Measurements from ENCODE around the gene VRK1.

The VRK1 gene

DNA sequence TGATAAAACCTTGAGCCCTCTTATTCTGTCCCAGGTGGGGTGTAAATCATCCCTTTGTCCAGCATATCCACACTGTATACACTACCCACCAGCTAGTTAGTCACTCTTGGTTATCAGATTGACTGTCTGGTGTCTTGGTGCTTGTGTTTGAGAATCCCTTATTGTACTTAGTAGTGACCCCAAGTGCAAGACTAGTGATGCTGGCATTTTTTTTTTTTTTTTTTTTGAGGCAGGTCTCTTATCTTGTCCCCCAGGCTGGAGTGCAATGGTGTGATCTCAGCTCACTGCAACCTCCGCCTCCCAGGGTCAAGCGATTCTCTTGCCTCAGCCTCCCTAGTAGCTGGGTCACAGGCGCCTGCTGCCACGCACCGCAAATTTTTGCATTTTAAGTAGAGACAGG is 5.8 kb downstream of the VRK1 start:
- Histone ChIP-seq H3K27ac (ENCODE audit: insufficient read depth, low read depth, low read length, poor library complexity, severe bottlenecking) (no peak overlapping the region), H3K36me3 (ENCODE audit: control insufficient read depth, insufficient read depth, low read length) (no peaks in the 10 kb centered on the region), H3K4me1 (ENCODE audit: control insufficient read depth, insufficient read depth, low read length) (peaks cover 13% of the 10 kb centered on the region), H3K4me3 (ENCODE audit: insufficient read depth, low read depth, low read length) (no peak overlapping the region), H3K27me3 (ENCODE audit: control insufficient read depth, insufficient read depth, low read length, poor library complexity, severe bottlenecking) (no peaks in the 10 kb centered on the region), H3K9me3 (ENCODE audit: control insufficient read depth, low read length) (no peaks in the 10 kb centered on the region)
- WGBS, 2 experiments: 89 to 93% methylated on average over 5 of the region's 5 CpGs

DNA sequence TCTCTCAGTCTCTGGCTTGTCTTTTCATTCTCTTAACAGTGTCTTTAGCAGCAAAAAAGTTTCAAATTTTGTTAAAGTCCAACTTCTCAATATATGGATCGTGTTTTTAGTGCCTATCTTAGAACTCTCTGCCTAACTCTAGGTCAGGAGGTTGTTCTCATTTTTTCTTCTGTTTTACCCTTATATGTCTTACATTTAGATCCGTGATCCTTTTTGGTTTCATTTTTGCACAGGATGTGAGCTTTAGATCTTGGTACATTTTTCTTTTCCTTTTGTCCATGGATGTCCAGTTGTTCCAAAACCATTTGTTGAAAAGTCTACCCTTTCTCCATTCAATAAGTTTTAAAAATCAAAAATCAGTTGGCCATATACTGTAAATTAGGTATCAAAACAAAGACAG is 6.8 kb downstream of the VRK1 start:
- H3K4me3 ChIP-seq (ENCODE audit: insufficient read depth, low read depth, low read length): no peak overlapping the region
- H3K27ac ChIP-seq (ENCODE audit: insufficient read depth, low read depth, low read length, poor library complexity, severe bottlenecking): no peak overlapping the region
- 99 to 100% methylated on average over 2 of the region's 2 CpGs for WGBS, 2 experiments
- H3K36me3 ChIP-seq (ENCODE audit: control insufficient read depth, insufficient read depth, low read length): no peaks in the 10 kb centered on the region
- no peaks in the 10 kb centered on the region for H3K27me3 ChIP-seq (ENCODE audit: control insufficient read depth, insufficient read depth, low read length, poor library complexity, severe bottlenecking)
- peaks cover 6% of the 10 kb centered on the region for H3K4me1 ChIP-seq (ENCODE audit: control insufficient read depth, insufficient read depth, low read length)
- H3K9me3 ChIP-seq (ENCODE audit: control insufficient read depth, low read length): no peaks in the 10 kb centered on the region

DNA sequence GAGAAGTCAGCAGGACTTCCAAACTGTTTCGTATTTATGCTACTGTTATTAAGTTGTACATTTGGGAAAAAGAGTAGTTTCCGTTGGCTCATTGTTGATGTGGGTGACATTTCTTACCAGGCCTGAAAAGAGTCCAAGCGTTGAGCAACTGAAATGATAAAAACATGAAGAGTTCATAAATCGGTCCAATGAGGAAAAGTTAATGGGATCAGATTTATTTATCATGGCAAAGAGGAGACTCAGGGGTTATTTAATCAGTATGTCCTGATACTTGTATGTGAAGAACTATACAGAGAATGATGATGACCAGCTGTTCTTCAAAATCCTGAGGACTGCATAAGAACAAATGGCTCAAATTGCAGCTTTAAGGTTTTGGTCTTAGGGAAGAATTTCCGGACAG is 7.7 kb downstream of the VRK1 start:
- no peaks in the 10 kb centered on the region for H3K36me3 ChIP-seq (ENCODE audit: control insufficient read depth, insufficient read depth, low read length)
- H3K27ac ChIP-seq (ENCODE audit: insufficient read depth, low read depth, low read length, poor library complexity, severe bottlenecking): no peak overlapping the region
- no peaks in the 10 kb centered on the region for H3K9me3 ChIP-seq (ENCODE audit: control insufficient read depth, low read length)
- WGBS, 2 experiments: 93 to 94% methylated on average over 4 to 5 of the region's 5 CpGs
- no peaks in the 10 kb centered on the region for H3K27me3 ChIP-seq (ENCODE audit: control insufficient read depth, insufficient read depth, low read length, poor library complexity, severe bottlenecking)
- H3K4me3 ChIP-seq (ENCODE audit: insufficient read depth, low read depth, low read length): no peak overlapping the region
- peaks cover 5% of the 10 kb centered on the region for H3K4me1 ChIP-seq (ENCODE audit: control insufficient read depth, insufficient read depth, low read length)

DNA sequence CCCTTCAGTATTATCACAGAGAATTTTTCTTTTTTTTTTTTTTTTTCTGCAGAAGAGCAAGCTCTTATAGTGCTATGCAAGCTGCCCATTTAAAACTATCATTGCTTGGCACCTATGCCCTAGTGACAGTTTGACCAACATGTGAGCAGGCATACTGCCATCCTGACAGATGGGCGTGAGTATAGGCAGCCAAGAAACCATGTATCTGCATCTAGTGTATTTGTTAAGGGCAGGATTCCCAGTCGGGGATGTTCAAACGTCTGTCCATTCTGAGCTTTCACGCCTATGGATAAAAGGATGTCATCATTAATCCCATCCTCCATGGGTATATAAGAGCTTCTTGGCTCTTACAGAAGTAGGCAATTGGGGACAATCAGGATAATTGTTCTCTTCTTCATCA is 8.8 kb downstream of the VRK1 start:
- Histone ChIP-seq H3K27ac (ENCODE audit: insufficient read depth, low read depth, low read length, poor library complexity, severe bottlenecking) (no peak overlapping the region), H3K9me3 (ENCODE audit: control insufficient read depth, low read length) (no peaks in the 10 kb centered on the region), H3K4me1 (ENCODE audit: control insufficient read depth, insufficient read depth, low read length) (peaks cover 5% of the 10 kb centered on the region), H3K36me3 (ENCODE audit: control insufficient read depth, insufficient read depth, low read length) (no peaks in the 10 kb centered on the region), H3K27me3 (ENCODE audit: control insufficient read depth, insufficient read depth, low read length, poor library complexity, severe bottlenecking) (no peaks in the 10 kb centered on the region), H3K4me3 (ENCODE audit: insufficient read depth, low read depth, low read length) (no peak overlapping the region)
- 83 to 94% methylated on average over 4 of the region's 4 CpGs for WGBS, 2 experiments

GRCh38 chr14:96806836-96807235 is 9.7 kb downstream of the VRK1 start:
- no peaks in the 10 kb centered on the region for H3K27me3 ChIP-seq (ENCODE audit: control insufficient read depth, insufficient read depth, low read length, poor library complexity, severe bottlenecking)
- H3K4me3 ChIP-seq (ENCODE audit: insufficient read depth, low read depth, low read length): no peak overlapping the region
- no peak overlapping the region for H3K27ac ChIP-seq (ENCODE audit: insufficient read depth, low read depth, low read length, poor library complexity, severe bottlenecking)
- 86 to 92% methylated on average over 3 of the region's 3 CpGs for WGBS, 2 experiments
- no peaks in the 10 kb centered on the region for H3K9me3 ChIP-seq (ENCODE audit: control insufficient read depth, low read length)
- no peaks in the 10 kb centered on the region for H3K36me3 ChIP-seq (ENCODE audit: control insufficient read depth, insufficient read depth, low read length)
- peaks cover 5% of the 10 kb centered on the region for H3K4me1 ChIP-seq (ENCODE audit: control insufficient read depth, insufficient read depth, low read length)

DNA sequence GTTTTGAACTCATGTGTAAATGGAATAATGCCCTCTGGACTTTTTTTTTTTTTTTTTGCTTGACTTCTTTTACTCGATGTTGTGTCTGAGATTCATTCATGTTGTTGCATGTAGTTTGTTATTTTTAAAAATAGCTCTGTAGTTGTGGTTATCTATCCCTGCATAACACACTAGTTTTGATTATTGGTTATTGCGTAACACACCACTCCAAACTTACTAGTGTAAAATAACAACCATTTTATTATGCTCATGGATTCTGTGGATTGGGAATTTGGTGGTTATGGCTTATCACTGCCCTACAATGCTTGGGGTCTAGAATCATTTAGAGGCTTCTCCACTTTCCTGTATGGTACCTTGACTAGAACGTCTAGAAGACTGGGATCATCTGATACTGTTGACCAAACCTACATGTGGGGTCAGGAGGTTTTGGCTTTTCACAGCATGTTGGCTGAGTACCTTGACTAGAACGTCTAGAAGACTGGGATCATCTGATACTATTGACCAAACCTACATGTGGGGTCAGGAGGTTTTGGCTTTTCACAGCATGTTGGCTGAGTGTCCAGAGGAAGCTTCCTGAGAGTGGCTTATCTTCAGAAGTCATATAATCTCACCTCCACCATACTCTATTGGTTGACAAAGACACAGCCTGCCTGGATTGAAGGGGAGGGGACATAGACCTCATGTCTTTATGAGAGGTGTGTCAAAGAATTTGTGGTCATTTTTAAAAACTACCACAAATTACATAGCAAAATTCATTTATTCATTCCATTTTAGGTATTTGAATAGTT is 11.6 kb downstream of the VRK1 start:
- no peaks in the 10 kb centered on the region for H3K27me3 ChIP-seq (ENCODE audit: control insufficient read depth, insufficient read depth, low read length, poor library complexity, severe bottlenecking)
- no peaks in the 10 kb centered on the region for H3K36me3 ChIP-seq (ENCODE audit: control insufficient read depth, insufficient read depth, low read length)
- no peak overlapping the region for H3K27ac ChIP-seq (ENCODE audit: insufficient read depth, low read depth, low read length, poor library complexity, severe bottlenecking)
- WGBS, 2 experiments: 92 to 96% methylated on average over 2 of the region's 4 CpGs
- H3K4me1 ChIP-seq (ENCODE audit: control insufficient read depth, insufficient read depth, low read length): peaks cover 5% of the 10 kb centered on the region
- no peak overlapping the region for H3K4me3 ChIP-seq (ENCODE audit: insufficient read depth, low read depth, low read length)
- H3K9me3 ChIP-seq (ENCODE audit: control insufficient read depth, low read length): no peaks in the 10 kb centered on the region

GRCh38 chr14:96811265-96811664 is 14.1 kb downstream of the VRK1 start:
- Histone ChIP-seq H3K27ac (ENCODE audit: insufficient read depth, low read depth, low read length, poor library complexity, severe bottlenecking) (no peak overlapping the region), H3K4me3 (ENCODE audit: insufficient read depth, low read depth, low read length) (no peak overlapping the region), H3K9me3 (ENCODE audit: control insufficient read depth, low read length) (no peaks in the 10 kb centered on the region), H3K27me3 (ENCODE audit: control insufficient read depth, insufficient read depth, low read length, poor library complexity, severe bottlenecking) (no peaks in the 10 kb centered on the region), H3K36me3 (ENCODE audit: control insufficient read depth, insufficient read depth, low read length) (no peaks in the 10 kb centered on the region), H3K4me1 (ENCODE audit: control insufficient read depth, insufficient read depth, low read length) (no peaks in the 10 kb centered on the region)
- 46 to 100% methylated on average over 1 to 2 of the region's 2 CpGs for whole genome bisulfite sequencing, 2 experiments

GRCh38 chr14:96811985-96812667 is 14.9 kb downstream of the VRK1 start:
- no peak overlapping the region for H3K4me3 ChIP-seq (ENCODE audit: insufficient read depth, low read depth, low read length)
- no peaks in the 10 kb centered on the region for H3K4me1 ChIP-seq (ENCODE audit: control insufficient read depth, insufficient read depth, low read length)
- no peak overlapping the region for H3K27ac ChIP-seq (ENCODE audit: insufficient read depth, low read depth, low read length, poor library complexity, severe bottlenecking)
- no peaks in the 10 kb centered on the region for H3K27me3 ChIP-seq (ENCODE audit: control insufficient read depth, insufficient read depth, low read length, poor library complexity, severe bottlenecking)
- 100% methylated on average over 2 of the region's 3 CpGs for WGBS, 2 experiments
- no peaks in the 10 kb centered on the region for H3K9me3 ChIP-seq (ENCODE audit: control insufficient read depth, low read length)
- no peaks in the 10 kb centered on the region for H3K36me3 ChIP-seq (ENCODE audit: control insufficient read depth, insufficient read depth, low read length)

- no peaks in the 10 kb centered on the region for H3K36me3 ChIP-seq (ENCODE audit: control insufficient read depth, insufficient read depth, low read length)
- H3K4me1 ChIP-seq (ENCODE audit: control insufficient read depth, insufficient read depth, low read length): no peaks in the 10 kb centered on the region
- no peak overlapping the region for H3K27ac ChIP-seq (ENCODE audit: insufficient read depth, low read depth, low read length, poor library complexity, severe bottlenecking)
- 87 to 92% methylated on average over 2 to 3 of the region's 3 CpGs for WGBS, 2 experiments
- no peak overlapping the region for H3K4me3 ChIP-seq (ENCODE audit: insufficient read depth, low read depth, low read length)
- H3K9me3 ChIP-seq (ENCODE audit: control insufficient read depth, low read length): no peaks in the 10 kb centered on the region
- H3K27me3 ChIP-seq (ENCODE audit: control insufficient read depth, insufficient read depth, low read length, poor library complexity, severe bottlenecking): no peaks in the 10 kb centered on the region
Observed at GRCh38 chr14:96816281-96816680, 19.1 kb downstream of the VRK1 start.

DNA sequence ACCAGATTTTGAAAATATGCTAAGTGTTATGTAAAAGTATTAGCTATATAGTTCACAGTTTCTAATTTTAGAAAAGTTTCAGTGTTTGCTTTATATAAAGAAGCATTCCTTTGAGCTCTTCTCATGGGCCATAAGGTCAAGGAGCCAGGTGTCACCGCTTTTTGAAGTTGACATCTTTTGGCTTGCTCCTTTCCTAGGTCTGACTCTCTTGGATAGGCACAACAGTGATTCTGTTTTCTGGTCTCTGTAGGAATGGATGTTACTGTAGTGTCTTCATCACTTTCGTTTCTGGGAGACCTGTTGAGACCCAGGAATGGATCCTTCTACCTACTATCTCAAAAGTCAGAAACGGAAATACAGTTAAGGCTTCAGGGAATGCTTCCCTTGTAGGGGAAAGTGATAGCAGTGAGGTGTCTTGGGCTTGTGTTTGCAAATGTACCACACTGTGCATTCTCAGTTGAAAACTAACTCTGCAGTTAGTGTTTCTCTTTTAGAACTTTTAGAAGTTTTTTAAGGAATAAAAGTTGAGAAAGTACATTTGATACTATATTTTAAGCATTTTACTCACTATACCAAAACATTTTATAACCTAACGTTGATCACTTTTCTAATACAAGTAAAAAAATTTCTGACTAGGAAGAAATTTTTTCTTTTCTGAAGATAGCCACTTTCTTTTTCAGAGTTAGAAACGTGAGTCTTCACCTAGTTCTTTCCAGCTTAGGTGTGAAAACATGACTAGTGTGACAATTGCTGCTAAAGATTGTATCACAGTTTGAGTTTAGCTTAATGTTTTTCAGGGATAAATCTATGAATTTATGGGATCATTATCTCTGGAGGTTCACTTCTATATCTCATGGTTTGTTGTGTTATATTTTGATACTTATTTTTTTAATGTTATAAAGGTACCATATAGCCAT is 20.8 kb downstream of the VRK1 start:
- WGBS, 2 experiments: 89 to 100% methylated on average over 3 to 5 of the region's 5 CpGs
- Histone ChIP-seq H3K36me3 (ENCODE audit: control insufficient read depth, insufficient read depth, low read length) (no peaks in the 10 kb centered on the region), H3K4me1 (ENCODE audit: control insufficient read depth, insufficient read depth, low read length) (no peaks in the 10 kb centered on the region), H3K27me3 (ENCODE audit: control insufficient read depth, insufficient read depth, low read length, poor library complexity, severe bottlenecking) (no peaks in the 10 kb centered on the region), H3K27ac (ENCODE audit: insufficient read depth, low read depth, low read length, poor library complexity, severe bottlenecking) (no peak overlapping the region), H3K4me3 (ENCODE audit: insufficient read depth, low read depth, low read length) (no peak overlapping the region), H3K9me3 (ENCODE audit: control insufficient read depth, low read length) (no peaks in the 10 kb centered on the region)
